Measurements from ENCODE around the gene FARP1. TPM values are rescaled to one million over a fixed set of nuclear protein-coding genes. Genes with fewer than 3 reads are reported as not detected.

FARP1 gene
- total RNA-seq, 2 donors from 2014 or later: 0.76 to 0.87 TPM

DNA sequence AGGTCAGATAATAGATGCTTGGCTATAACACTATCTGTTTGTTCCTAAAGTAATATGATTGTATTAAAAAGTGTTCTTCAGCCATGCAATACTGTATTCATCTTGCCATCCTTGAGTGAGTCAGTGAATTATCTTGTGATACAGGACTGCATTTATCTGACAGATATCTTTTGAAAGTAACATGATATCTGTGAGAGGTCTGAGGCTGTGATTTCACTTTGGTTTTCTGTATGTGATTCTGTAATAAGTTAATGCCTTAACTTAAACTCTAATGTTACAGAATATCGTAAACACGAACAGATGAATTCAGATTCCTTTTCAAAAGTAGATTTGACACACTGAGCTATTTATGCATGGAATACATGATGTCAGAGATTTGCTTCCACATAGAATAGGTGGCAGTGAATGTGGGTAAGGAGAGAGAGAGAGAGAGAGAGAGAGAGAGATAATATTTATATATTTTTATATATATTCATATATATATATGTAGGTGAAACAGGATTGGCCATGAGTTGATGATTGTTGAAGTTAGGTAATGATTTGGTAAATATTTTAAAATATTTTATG lies 132.1 kb downstream of the FARP1 start:
- no peak overlapping the region for H3K4me3 Mint-ChIP-seq
- peaks cover 35% of the 10 kb centered on the region for H3K27me3 Mint-ChIP-seq
- DNase-seq (no peak), ATAC-seq (no peak)
- peaks cover 2% of the 10 kb centered on the region for H3K4me1 Mint-ChIP-seq
- H3K9me3 ChIP-seq (ENCODE audit: control insufficient read depth, low read length, poor library complexity, severe bottlenecking): no peaks in the 10 kb centered on the region
- no peaks in the 10 kb centered on the region for H3K36me3 Mint-ChIP-seq (ENCODE audit: low read depth)
- no peak overlapping the region for H3K27ac Mint-ChIP-seq

- no peak overlapping the region for H3K4me3 Mint-ChIP-seq
- peaks cover 38% of the 10 kb centered on the region for H3K27me3 Mint-ChIP-seq
- peaks cover 4% of the 10 kb centered on the region for H3K4me1 Mint-ChIP-seq
- peaks cover 3% of the 10 kb centered on the region for H3K36me3 Mint-ChIP-seq (ENCODE audit: low read depth)
- DNase-seq: no peak
- no peak for ATAC-seq
- no peak overlapping the region for H3K27ac Mint-ChIP-seq
- H3K9me3 ChIP-seq (ENCODE audit: control insufficient read depth, low read length, poor library complexity, severe bottlenecking): no peaks in the 10 kb centered on the region
These were observed 132.8 kb downstream of the FARP1 start for GRCh38 chr13:98275681-98276171.

DNA sequence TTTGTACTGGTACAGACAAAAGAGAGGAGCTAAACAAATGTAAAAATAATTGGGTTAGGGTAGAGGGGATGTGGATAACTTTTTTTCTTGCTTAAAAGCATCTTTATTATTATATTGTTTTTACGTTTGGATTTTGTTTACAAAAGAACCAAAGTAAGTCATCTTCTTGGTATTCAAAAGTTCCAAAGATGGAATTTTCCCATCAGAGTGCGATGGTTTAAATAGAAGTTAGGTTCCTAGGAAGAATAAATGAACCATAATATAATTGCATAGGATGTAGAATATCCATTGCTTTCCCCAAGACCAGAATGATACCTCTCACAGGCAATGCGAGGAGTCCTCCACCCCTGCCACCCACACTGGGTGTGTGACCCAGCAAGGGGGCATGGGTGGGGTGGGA lies 133.6 kb downstream of the FARP1 start:
- peaks cover 3% of the 10 kb centered on the region for H3K36me3 Mint-ChIP-seq (ENCODE audit: low read depth)
- peaks cover 7% of the 10 kb centered on the region for H3K4me1 Mint-ChIP-seq
- ATAC-seq: no peak
- no peak overlapping the region for H3K4me3 Mint-ChIP-seq
- no peak for DNase-seq
- H3K9me3 ChIP-seq (ENCODE audit: control insufficient read depth, low read length, poor library complexity, severe bottlenecking): no peaks in the 10 kb centered on the region
- H3K27ac Mint-ChIP-seq: no peak overlapping the region
- H3K27me3 Mint-ChIP-seq: peaks cover 36% of the 10 kb centered on the region

DNA sequence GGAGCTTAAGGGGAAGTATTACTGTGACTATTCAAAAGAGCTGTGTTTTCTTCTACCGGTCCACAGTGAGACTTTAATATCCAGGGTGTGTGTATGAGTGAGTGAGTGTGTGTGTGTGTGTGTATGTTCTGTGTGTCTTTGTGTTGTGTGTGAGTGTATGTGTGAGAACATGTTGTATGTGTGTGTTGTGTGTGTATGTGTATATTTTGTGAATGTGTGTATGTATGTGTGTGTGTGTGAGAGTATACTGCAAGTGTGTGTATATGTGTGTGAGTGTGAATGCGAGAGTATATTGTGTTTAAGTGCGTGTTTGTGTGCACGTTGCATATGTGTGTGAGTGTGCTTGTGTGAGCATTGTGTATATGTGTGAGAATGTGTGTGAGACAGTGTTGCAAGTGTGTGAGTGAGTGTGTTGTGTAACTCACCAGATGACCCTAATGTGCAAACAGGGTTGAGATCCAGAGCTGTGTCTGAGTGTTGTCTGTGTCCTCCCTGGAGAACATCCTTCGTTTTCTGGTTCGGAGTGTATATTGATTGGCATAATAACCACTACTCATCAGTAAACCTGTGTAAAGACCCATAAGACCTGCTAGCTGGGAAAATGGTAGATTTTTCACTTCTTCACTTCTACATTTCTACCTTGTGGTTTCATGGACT lies 135.3 kb downstream of the FARP1 start:
- DNase-seq (no peak), ATAC-seq (no peak)
- Mint-ChIP-seq H3K27ac (no peak overlapping the region), H3K36me3 (ENCODE audit: low read depth) (peaks cover 3% of the 10 kb centered on the region), H3K27me3 (peaks cover 25% of the 10 kb centered on the region), H3K4me1 (peaks cover 4% of the 10 kb centered on the region), H3K4me3 (no peak overlapping the region)
- H3K9me3 ChIP-seq (ENCODE audit: control insufficient read depth, low read length, poor library complexity, severe bottlenecking): no peaks in the 10 kb centered on the region

DNA sequence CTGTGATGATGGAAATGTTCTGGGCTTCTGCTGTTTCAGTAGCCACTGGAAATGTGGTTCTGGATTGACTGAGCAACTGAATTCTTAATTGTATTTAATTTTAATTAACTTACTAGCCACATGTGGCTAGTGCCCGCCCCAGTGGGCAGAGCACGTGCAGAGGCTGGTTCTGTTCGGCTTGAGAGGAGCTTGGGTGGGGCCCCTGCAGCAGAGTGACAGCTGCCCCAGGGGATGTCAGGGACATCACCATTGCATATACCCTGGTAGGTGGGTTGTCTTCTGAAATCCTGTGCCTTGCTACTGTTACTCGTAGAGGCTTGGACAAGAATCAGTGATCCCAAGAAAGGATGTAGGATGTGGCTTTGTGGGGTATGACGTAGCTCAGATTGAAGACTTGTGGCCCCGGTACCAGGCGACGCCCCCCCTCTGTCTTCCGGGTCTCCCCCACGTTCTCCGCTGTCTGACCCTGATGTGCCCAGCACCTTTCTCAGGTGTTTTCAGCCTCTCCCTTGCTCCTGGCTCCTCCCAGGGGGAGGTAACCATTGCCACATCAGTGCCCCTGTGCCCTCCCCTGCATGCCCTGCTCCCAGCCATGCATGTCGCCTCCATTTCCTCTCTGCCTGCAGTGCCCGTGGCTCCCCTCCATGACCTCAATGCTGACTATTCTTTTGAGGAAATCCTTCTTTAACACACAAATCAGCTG lies 136.7 kb downstream of the FARP1 start:
- DNase-seq (no peak), ATAC-seq (peak; percentile 67)
- Mint-ChIP-seq H3K27me3 (peaks cover 18% of the 10 kb centered on the region), H3K4me3 (peak overlapping the region; percentile 52), H3K27ac (no peak overlapping the region), H3K36me3 (ENCODE audit: low read depth) (peaks cover 3% of the 10 kb centered on the region), H3K4me1 (peaks cover 4% of the 10 kb centered on the region)
- H3K9me3 ChIP-seq (ENCODE audit: control insufficient read depth, low read length, poor library complexity, severe bottlenecking): no peaks in the 10 kb centered on the region

DNA sequence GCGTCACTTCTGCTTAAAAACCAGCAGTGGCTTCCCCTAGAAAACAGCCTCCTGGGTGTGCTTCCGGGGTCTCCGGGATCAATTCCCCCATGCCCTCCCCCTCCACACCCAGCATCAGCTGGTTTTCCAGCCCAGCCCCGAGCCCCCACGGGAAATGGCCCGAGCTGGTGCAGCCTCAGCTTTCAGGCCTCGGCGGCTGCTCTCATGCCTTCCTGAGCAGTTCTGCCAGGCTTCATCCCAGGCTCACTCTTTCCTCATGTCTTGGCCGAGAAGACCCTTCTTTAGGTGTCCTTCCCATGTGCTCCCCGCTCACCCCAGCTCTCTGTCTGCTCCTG lies 137.2 kb downstream of the FARP1 start:
- H3K4me3 Mint-ChIP-seq: peak overlapping the region; percentile 52
- H3K27ac Mint-ChIP-seq: no peak overlapping the region

GRCh38 chr13:98284679-98285078 lies 141.8 kb downstream of the FARP1 start:
- no peak overlapping the region for H3K4me3 Mint-ChIP-seq
- DNase-seq (no peak), ATAC-seq (no peak)
- peaks cover 3% of the 10 kb centered on the region for H3K36me3 Mint-ChIP-seq (ENCODE audit: low read depth)
- peaks cover 4% of the 10 kb centered on the region for H3K4me1 Mint-ChIP-seq
- H3K9me3 ChIP-seq (ENCODE audit: control insufficient read depth, low read length, poor library complexity, severe bottlenecking): no peaks in the 10 kb centered on the region
- no peak overlapping the region for H3K27ac Mint-ChIP-seq
- peaks cover 20% of the 10 kb centered on the region for H3K27me3 Mint-ChIP-seq

More for the DNA sequence above, 137.2 kb downstream of the FARP1 start:
- no peak for DNase-seq
- ATAC-seq: peak; percentile 16
- H3K27me3 Mint-ChIP-seq: peaks cover 18% of the 10 kb centered on the region
- peaks cover 4% of the 10 kb centered on the region for H3K4me1 Mint-ChIP-seq
- no peaks in the 10 kb centered on the region for H3K9me3 ChIP-seq (ENCODE audit: control insufficient read depth, low read length, poor library complexity, severe bottlenecking)
- H3K36me3 Mint-ChIP-seq (ENCODE audit: low read depth): peaks cover 3% of the 10 kb centered on the region

DNA sequence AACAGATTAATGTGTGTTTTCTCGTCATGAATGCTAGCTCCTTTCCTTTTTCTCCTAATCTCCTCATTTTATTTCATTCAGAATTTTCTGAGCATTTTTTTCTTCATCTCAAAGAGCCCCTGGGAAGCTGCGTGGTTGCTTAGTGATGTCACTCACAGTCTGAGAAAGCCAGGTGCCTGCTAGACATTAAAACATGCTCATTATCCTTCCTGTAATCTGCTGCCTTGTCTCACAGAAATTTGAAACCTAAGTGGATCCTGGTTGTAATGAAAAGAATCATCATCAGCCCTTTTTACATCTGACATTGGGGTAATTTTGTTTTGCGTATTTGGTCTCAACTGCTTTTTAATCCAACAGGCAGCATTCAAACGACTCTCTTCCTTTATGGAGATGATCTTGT lies 142.4 kb downstream of the FARP1 start:
- ATAC-seq (no peak), DNase-seq (no peak)
- peaks cover 2% of the 10 kb centered on the region for H3K36me3 Mint-ChIP-seq (ENCODE audit: low read depth)
- peaks cover 19% of the 10 kb centered on the region for H3K27me3 Mint-ChIP-seq
- H3K9me3 ChIP-seq (ENCODE audit: control insufficient read depth, low read length, poor library complexity, severe bottlenecking): no peaks in the 10 kb centered on the region
- H3K4me3 Mint-ChIP-seq: no peak overlapping the region
- peaks cover 3% of the 10 kb centered on the region for H3K4me1 Mint-ChIP-seq
- no peak overlapping the region for H3K27ac Mint-ChIP-seq

- DNase-seq (no peak), ATAC-seq (no peak)
- H3K36me3 Mint-ChIP-seq (ENCODE audit: low read depth): no peaks in the 10 kb centered on the region
- peaks cover 2% of the 10 kb centered on the region for H3K4me1 Mint-ChIP-seq
- H3K27me3 Mint-ChIP-seq: peaks cover 15% of the 10 kb centered on the region
- H3K9me3 ChIP-seq (ENCODE audit: control insufficient read depth, low read length, poor library complexity, severe bottlenecking): no peaks in the 10 kb centered on the region
- no peak overlapping the region for H3K27ac Mint-ChIP-seq
- no peak overlapping the region for H3K4me3 Mint-ChIP-seq
These were observed 143.1 kb downstream of the FARP1 start for GRCh38 chr13:98285852-98286594.

- Mint-ChIP-seq H3K27me3 (peaks cover 15% of the 10 kb centered on the region), H3K27ac (no peak overlapping the region), H3K4me3 (no peak overlapping the region), H3K4me1 (no peaks in the 10 kb centered on the region), H3K36me3 (ENCODE audit: low read depth) (no peaks in the 10 kb centered on the region)
- ATAC-seq (no peak), DNase-seq (no peak)
- H3K9me3 ChIP-seq (ENCODE audit: control insufficient read depth, low read length, poor library complexity, severe bottlenecking): no peaks in the 10 kb centered on the region
These were observed 143.9 kb downstream of the FARP1 start for GRCh38 chr13:98286799-98287198.

DNA sequence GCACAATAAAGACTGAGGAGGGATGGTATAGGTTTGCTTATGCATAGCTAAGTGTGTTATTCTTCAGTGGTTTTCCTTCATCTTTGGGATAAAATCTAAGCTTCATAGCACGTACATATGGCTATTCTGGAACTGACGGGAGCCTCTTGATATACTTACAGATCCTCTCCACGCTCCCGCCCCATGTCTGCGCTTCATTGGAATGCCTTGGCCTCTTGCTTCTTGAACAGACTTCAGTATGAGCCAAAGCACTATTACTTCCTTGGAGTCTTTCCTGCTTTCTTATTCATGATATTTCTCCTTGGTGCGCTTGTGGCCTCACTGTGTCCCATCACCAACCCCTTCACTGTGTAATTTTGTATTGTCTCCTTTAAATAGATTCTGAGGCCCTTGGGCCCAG lies 145.3 kb downstream of the FARP1 start:
- Mint-ChIP-seq H3K27me3 (peaks cover 17% of the 10 kb centered on the region), H3K36me3 (ENCODE audit: low read depth) (no peaks in the 10 kb centered on the region), H3K27ac (no peak overlapping the region), H3K4me1 (no peaks in the 10 kb centered on the region), H3K4me3 (no peak overlapping the region)
- no peak for ATAC-seq
- H3K9me3 ChIP-seq (ENCODE audit: control insufficient read depth, low read length, poor library complexity, severe bottlenecking): no peaks in the 10 kb centered on the region
- DNase-seq: no peak

DNA sequence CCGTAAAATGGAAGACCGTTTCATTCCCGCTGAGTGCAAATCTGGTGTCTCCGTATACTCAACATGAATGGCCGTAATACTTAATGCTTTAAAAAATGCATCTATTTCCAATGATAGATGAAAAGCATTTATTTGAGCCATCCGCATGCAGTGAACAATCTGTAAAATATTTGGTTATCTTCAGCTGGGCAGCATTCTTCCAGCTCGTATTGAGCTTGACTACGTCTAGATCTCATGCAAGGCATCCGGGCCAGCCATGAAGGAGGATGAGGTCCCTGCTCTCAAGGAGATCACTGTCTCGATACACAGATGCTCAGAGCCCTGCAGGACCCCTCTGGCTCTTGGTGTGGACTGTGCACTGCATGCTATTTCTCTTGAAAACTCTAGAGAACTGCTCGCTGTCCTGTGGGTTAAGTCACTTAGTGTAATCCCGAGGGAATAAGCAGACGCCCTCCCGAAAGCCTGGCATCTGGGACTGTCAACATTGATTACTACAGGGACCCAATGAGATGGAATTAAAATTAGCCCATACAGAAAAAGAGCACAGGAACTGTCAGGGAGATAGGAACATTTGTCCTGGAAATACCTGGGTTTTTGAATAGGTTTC lies 146.5 kb downstream of the FARP1 start:
- no peaks in the 10 kb centered on the region for H3K9me3 ChIP-seq (ENCODE audit: control insufficient read depth, low read length, poor library complexity, severe bottlenecking)
- H3K27ac Mint-ChIP-seq: no peak overlapping the region
- ATAC-seq (no peak), DNase-seq (no peak)
- no peak overlapping the region for H3K4me3 Mint-ChIP-seq
- no peaks in the 10 kb centered on the region for H3K4me1 Mint-ChIP-seq
- H3K27me3 Mint-ChIP-seq: peaks cover 20% of the 10 kb centered on the region
- H3K36me3 Mint-ChIP-seq (ENCODE audit: low read depth): no peaks in the 10 kb centered on the region

- H3K27ac Mint-ChIP-seq: no peak overlapping the region
- no peak for ATAC-seq
- DNase-seq: no peak
- no peaks in the 10 kb centered on the region for H3K36me3 Mint-ChIP-seq (ENCODE audit: low read depth)
- H3K4me3 Mint-ChIP-seq: no peak overlapping the region
- no peaks in the 10 kb centered on the region for H3K4me1 Mint-ChIP-seq
- H3K27me3 Mint-ChIP-seq: peaks cover 20% of the 10 kb centered on the region
- H3K9me3 ChIP-seq (ENCODE audit: control insufficient read depth, low read length, poor library complexity, severe bottlenecking): no peaks in the 10 kb centered on the region
These were observed 147.4 kb downstream of the FARP1 start for GRCh38 chr13:98290261-98290660.

Measured in T-helper 17 cell (primary cell).